A549 (cell line): Measurements from ENCODE around the gene SYS1. TPM values are rescaled to one million over a fixed set of nuclear protein-coding genes. Genes with fewer than 3 reads are reported as not detected.

Experiments
- ATAC-seq, 2 experiments: fragments of 200-7000 bp in 1 of 2; fragments of >200 bp in 1 of 2; cut with Nextera tagmentation in 1 of 2; cut with Tn5 transposase in 1 of 2; 3 replicates each; pipeline versions ENCODE4 v1.8.0 to v1.9.1; 2018 to 2020; ENCODE audit warnings: mild to moderate bottlenecking in 1 of 2, moderate library complexity in 1 of 2
- CTCF ChIA-PET: fragments of 300-600 bp; sonication (Branson Sonifier 250); formaldehyde crosslinking; extraction: SDS; loops from one replicate; lab custom pipeline; 2021; ENCODE audit warnings: antibody characterized with exemption, inconsistent platforms; lab: Yijun Ruan, JAX
- POLR2A ChIA-PET: fragments of 350-600 bp; formaldehyde crosslinking; extraction: SDS; loops from one replicate; lab custom pipeline; 2021; ENCODE audit warnings: antibody characterized with exemption, inconsistent platforms; lab: Yijun Ruan, JAX
- DNase-seq, 2 experiments: peaks; one replicate each; pipeline versions ENCODE4 v3.0.0 to v3.0.0-alpha.2; 2011 to 2016; ENCODE audit warnings: low read depth in 1 of 2, low spot score in 1 of 2
- FAIRE-seq: peaks from 2 replicates; lab custom pipeline; 2011; peaks lifted over from hg19 to GRCh38; lab: Jason Lieb, UNC
- H3K27ac ChIP-seq, 2 experiments: fragments of >200 bp; sonication (Bioruptor Twin); formaldehyde crosslinking; 3 replicates each; pipeline ENCODE4 v1.5.1; 2016 to 2017
- H3K4me1 ChIP-seq: fragments of >200 bp; sonication (Bioruptor Twin); formaldehyde crosslinking; 3 replicates; pipeline ENCODE4 v1.6.1; 2016
- H3K4me2 ChIP-seq: fragments of >200 bp; sonication (Bioruptor Twin); formaldehyde crosslinking; 3 replicates; pipeline ENCODE4 v1.6.1; 2016
- H3K4me3 ChIP-seq: fragments of >200 bp; sonication (Bioruptor Twin); formaldehyde crosslinking; 3 replicates; pipeline ENCODE4 v1.5.1; 2016
- H3K9me3 ChIP-seq: fragments of >200 bp; sonication (Bioruptor Twin); formaldehyde crosslinking; 3 replicates; pipeline ENCODE4 v1.6.1; 2016
- BHLHE40 ChIP-seq: IDR thresholded peaks from 2 replicates; pipeline ENCODE4 v1.6.1; 2012; ENCODE audit warnings: low read depth, low read length, inconsistent platforms
- CHD4 ChIP-seq: fragments of 200-600 bp; sonication (generic); IDR thresholded peaks from 2 replicates; pipeline ENCODE4 v1.6.1; 2016; ENCODE audit warnings: antibody characterized with exemption, mild to moderate bottlenecking, borderline replicate concordance
- EHMT2 ChIP-seq: fragments of 200-600 bp; sonication (generic); IDR thresholded peaks from 2 replicates; pipeline ENCODE4 v1.6.1; 2016; ENCODE audit warnings: antibody characterized with exemption, low read depth, mild to moderate bottlenecking, moderate library complexity
- FOSB ChIP-seq: fragments of 250-450 bp; sonication (Bioruptor Pico); IDR thresholded peaks from 2 replicates; pipeline ENCODE4 v1.5.0; 2020; ENCODE audit warnings: mild to moderate bottlenecking, moderate library complexity
- GATA3 ChIP-seq: IDR thresholded peaks from 2 replicates; pipeline ENCODE4 v1.6.1; 2012; ENCODE audit warnings: borderline replicate concordance
- HDAC2 ChIP-seq: fragments of 200-600 bp; sonication (generic); IDR thresholded peaks from 2 replicates; pipeline ENCODE4 v1.6.1; 2016
- JUNB ChIP-seq: fragments of >200 bp; sonication (Bioruptor Twin); formaldehyde crosslinking; IDR thresholded peaks from 2 replicates; pipeline ENCODE4 v1.6.1; 2016
- NFE2L2 ChIP-seq: fragments of 150-350 bp; conservative IDR thresholded peaks from 2 replicates; pipeline ENCODE4 v1.6.1; 2014; ENCODE audit warnings: low read length
- NPAS2 ChIP-seq: fragments of 250-450 bp; sonication (Bioruptor Pico); IDR thresholded peaks from 2 replicates; pipeline ENCODE4 v1.8.0; 2022; ENCODE audit warnings: mild to moderate bottlenecking, moderate library complexity, borderline replicate concordance
- RARB ChIP-seq: fragments of 250-450 bp; sonication (Bioruptor Pico); IDR thresholded peaks from 2 replicates; pipeline ENCODE4 v1.8.0; 2021; ENCODE audit warnings: mild to moderate bottlenecking, moderate library complexity
- RFX5 ChIP-seq: fragments of 450-650 bp; IDR thresholded peaks from 2 replicates; pipeline ENCODE4 v1.7.1; 2014; ENCODE audit warnings: antibody characterized with exemption, mild to moderate bottlenecking, moderate library complexity
- SMC3 ChIP-seq: fragments of >200 bp; sonication (Bioruptor Twin); formaldehyde crosslinking; IDR thresholded peaks from 3 replicates; pipeline ENCODE4 v1.6.1; 2018; ENCODE audit warnings: inconsistent platforms
- SREBF2 ChIP-seq: fragments of 450-650 bp; IDR thresholded peaks from 2 replicates; pipeline ENCODE4 v1.6.1; 2014; ENCODE audit warnings: mild to moderate bottlenecking, moderate library complexity
- TFCP2L1 ChIP-seq: fragments of 250-450 bp; sonication (Bioruptor Pico); IDR thresholded peaks from 2 replicates; pipeline ENCODE4 v1.5.0; 2021; ENCODE audit warnings: mild to moderate bottlenecking
- ZC3H11A ChIP-seq: fragments of 450-650 bp; IDR thresholded peaks from 2 replicates; pipeline ENCODE4 v1.6.1; 2014; ENCODE audit warnings: antibody characterized with exemption, mild to moderate bottlenecking
- ZFP36 ChIP-seq: fragments of 450-650 bp; IDR thresholded peaks from 2 replicates; pipeline ENCODE4 v1.6.1; 2014; ENCODE audit warnings: borderline replicate concordance; ENCODE audit not compliant: partially characterized antibody
- ZNF302 ChIP-seq: fragments of 250-450 bp; sonication (Bioruptor Pico); IDR thresholded peaks from 2 replicates; pipeline ENCODE4 v1.9.0; 2021; ENCODE audit warnings: inconsistent platforms, mild to moderate bottlenecking, moderate library complexity
- WGBS: methylation state at CpG from one replicate; pipeline ENCODE4 v1.1.6; 2017; ENCODE audit errors: missing lambda C conversion rate; 5-methylcytosine and 5-hydroxymethylcytosine counted together
- polyA plus RNA-seq, 4 experiments: library from polyadenylated mRNA; depleted of rRNA in 3 of 4; stranded (reverse); fragments of >200 nt; fragmentation: RNase III in 1 of 4; extraction: RNeasy Plus Mini Kit Qiagen cat#74134 plus additional on column Dnase treatment in 1 of 4; gene quantifications; 2 replicates in 3 of 4; 3 replicates in 1 of 4; pipeline ENCODE4 v1.2.3, GENCODE V29; 2011 to 2017
- TF ChIP-seq, protein P1 (sequence below): fragments of 450-650 bp; IDR thresholded peaks from 2 replicates; pipeline ENCODE4 v1.6.1; 2014; ENCODE audit warnings: antibody characterized with exemption
- TF ChIP-seq, protein P2 (sequence below): fragments of 200-600 bp; sonication (generic); IDR thresholded peaks from 2 replicates; pipeline ENCODE4 v1.6.1; 2016; ENCODE audit warnings: antibody characterized with exemption, mild to moderate bottlenecking, moderate library complexity
- TF ChIP-seq, protein P3 (sequence below): IDR thresholded peaks from 2 replicates; pipeline ENCODE4 v1.6.1; 2012
- TF ChIP-seq, protein P4 (sequence below): fragments of 250-450 bp; sonication (Bioruptor Pico); IDR thresholded peaks from 2 replicates; pipeline ENCODE4 v1.5.0; 2020; ENCODE audit warnings: low read depth, mild to moderate bottlenecking, moderate library complexity
- TF ChIP-seq, protein P5 (sequence below): fragments of >200 bp; sonication (Bioruptor Twin); formaldehyde crosslinking; IDR thresholded peaks from 2 replicates; pipeline ENCODE4 v1.6.1; 2016
- TF ChIP-seq, protein P6 (sequence below): fragments of 250-450 bp; sonication (Bioruptor Pico); IDR thresholded peaks from 2 replicates; pipeline ENCODE4 v1.5.0; 2021; ENCODE audit warnings: mild to moderate bottlenecking, moderate library complexity, borderline replicate concordance

The SYS1 gene
- polyA plus RNA-seq, 2 of the 4 experiments (the other 2 are of a cell fraction) = 20.2 to 27.6 TPM

DNA sequence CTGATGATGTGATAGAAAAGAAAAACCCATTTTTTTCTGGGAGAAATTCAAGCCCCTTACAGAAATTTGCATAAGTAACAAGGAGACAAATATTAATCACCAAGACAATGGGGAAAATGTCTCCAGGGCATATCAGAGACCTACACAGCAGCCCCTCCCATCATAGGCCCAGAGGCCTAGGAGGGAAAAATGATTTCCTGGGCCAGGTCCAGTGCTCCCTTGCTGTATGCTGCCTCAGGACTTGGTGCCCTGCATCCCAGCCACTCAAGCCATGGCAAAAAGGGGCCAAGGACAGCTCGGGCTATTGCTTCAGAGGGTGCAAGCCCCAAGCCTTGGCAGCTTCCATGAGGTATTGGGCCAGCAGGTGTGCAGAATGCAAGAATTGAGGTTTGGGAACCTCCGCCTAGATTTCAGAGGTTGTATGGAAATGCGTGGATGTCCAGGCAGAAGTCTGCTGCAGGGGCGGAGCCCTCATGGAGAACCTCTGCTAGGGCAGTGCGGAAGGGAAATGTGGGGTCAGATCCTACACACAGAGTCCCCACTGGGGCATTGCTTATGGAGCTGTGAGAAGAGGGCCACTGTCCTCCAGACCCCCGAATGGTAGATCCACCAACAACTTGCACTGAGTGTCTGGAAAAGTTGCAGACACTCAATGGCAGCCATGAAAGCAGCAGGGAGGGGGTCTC lies 37.5 kb downstream of the SYS1 start:
- no peak overlapping the region for H3K4me3 ChIP-seq
- H3K4me2 ChIP-seq = no peak overlapping the region
- no peak for ATAC-seq
- no peak for DNase-seq
- FAIRE-seq = no peak
- H3K9me3 ChIP-seq = peaks cover 21% of the 10 kb centered on the region
- 63% methylated on average over 6 of the region's 6 CpGs for WGBS
- TF ChIP-seq NPAS2 = no peak
- TF ChIP-seq FOSB (CRISPR knock-in tag) = no peak
- TF ChIP-seq, protein P1, sequence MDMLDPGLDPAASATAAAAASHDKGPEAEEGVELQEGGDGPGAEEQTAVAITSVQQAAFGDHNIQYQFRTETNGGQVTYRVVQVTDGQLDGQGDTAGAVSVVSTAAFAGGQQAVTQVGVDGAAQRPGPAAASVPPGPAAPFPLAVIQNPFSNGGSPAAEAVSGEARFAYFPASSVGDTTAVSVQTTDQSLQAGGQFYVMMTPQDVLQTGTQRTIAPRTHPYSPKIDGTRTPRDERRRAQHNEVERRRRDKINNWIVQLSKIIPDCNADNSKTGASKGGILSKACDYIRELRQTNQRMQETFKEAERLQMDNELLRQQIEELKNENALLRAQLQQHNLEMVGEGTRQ = no peak
- TF ChIP-seq EHMT2 = no peak
- no peak for TF ChIP-seq ZFP36
- no peak for TF ChIP-seq NFE2L2
- TF ChIP-seq SMC3 = no peak
- no peak for TF ChIP-seq SREBF2
- TF ChIP-seq, protein P2, sequence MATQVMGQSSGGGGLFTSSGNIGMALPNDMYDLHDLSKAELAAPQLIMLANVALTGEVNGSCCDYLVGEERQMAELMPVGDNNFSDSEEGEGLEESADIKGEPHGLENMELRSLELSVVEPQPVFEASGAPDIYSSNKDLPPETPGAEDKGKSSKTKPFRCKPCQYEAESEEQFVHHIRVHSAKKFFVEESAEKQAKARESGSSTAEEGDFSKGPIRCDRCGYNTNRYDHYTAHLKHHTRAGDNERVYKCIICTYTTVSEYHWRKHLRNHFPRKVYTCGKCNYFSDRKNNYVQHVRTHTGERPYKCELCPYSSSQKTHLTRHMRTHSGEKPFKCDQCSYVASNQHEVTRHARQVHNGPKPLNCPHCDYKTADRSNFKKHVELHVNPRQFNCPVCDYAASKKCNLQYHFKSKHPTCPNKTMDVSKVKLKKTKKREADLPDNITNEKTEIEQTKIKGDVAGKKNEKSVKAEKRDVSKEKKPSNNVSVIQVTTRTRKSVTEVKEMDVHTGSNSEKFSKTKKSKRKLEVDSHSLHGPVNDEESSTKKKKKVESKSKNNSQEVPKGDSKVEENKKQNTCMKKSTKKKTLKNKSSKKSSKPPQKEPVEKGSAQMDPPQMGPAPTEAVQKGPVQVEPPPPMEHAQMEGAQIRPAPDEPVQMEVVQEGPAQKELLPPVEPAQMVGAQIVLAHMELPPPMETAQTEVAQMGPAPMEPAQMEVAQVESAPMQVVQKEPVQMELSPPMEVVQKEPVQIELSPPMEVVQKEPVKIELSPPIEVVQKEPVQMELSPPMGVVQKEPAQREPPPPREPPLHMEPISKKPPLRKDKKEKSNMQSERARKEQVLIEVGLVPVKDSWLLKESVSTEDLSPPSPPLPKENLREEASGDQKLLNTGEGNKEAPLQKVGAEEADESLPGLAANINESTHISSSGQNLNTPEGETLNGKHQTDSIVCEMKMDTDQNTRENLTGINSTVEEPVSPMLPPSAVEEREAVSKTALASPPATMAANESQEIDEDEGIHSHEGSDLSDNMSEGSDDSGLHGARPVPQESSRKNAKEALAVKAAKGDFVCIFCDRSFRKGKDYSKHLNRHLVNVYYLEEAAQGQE = no peak
- TF ChIP-seq RARB = no peak
- TF ChIP-seq HDAC2 = no peak
- TF ChIP-seq, protein P3, sequence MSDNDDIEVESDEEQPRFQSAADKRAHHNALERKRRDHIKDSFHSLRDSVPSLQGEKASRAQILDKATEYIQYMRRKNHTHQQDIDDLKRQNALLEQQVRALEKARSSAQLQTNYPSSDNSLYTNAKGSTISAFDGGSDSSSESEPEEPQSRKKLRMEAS = no peak
- TF ChIP-seq TFCP2L1 = no peak
- TF ChIP-seq, all 56 proteins: peak for 0
- ChIA-PET CTCF (interaction anchor here (1.1 to 2.6 kb wide), 3 partner anchors 27 to 36 kb away, joined by 3 to 10 read pairs (median 6); no protein-coding TSS in a partner anchor), POLR2A (no interaction called here)
- H3K4me1 ChIP-seq = peaks cover 2% of the 10 kb centered on the region; the same call in 1 of the 3 replicates
- no peak overlapping the region for H3K27ac ChIP-seq

DNA sequence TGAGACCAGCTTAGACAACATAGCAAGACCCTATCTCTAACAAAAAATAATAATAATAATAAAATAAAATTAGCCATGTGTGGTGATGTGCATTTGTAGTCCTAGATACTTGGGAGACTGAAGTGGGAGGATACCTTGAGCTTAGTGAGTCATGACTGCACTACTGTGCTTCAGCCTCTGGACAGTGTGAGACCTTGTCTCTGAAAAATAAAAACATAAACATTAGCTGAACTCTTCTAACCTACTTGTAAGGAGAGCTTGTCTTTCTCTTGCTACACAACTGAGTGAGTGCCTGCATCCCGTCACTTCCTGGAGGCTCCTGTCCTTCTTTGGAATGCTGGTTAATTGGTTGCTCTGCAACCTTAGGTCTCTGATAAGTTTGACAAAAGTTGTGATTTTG lies 40.0 kb downstream of the SYS1 start:
- 97% methylated on average over 1 of the region's 1 CpG for WGBS
- DNase-seq = no peak
- H3K4me3 ChIP-seq = no peak overlapping the region
- TF ChIP-seq SREBF2 (no peak), CHD4 (no peak), JUNB (no peak), ZNF302 (CRISPR knock-in tag) (no peak), EHMT2 (no peak), GATA3 (no peak), BHLHE40 (no peak), ZC3H11A (no peak), RFX5 (no peak)
- TF ChIP-seq, protein P4, sequence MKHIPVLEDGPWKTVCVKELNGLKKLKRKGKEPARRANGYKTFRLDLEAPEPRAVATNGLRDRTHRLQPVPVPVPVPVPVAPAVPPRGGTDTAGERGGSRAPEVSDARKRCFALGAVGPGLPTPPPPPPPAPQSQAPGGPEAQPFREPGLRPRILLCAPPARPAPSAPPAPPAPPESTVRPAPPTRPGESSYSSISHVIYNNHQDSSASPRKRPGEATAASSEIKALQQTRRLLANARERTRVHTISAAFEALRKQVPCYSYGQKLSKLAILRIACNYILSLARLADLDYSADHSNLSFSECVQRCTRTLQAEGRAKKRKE (CRISPR knock-in tag) = no peak
- TF ChIP-seq, protein P5, sequence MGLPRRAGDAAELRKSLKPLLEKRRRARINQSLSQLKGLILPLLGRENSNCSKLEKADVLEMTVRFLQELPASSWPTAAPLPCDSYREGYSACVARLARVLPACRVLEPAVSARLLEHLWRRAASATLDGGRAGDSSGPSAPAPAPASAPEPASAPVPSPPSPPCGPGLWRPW = no peak
- TF ChIP-seq, protein P6, sequence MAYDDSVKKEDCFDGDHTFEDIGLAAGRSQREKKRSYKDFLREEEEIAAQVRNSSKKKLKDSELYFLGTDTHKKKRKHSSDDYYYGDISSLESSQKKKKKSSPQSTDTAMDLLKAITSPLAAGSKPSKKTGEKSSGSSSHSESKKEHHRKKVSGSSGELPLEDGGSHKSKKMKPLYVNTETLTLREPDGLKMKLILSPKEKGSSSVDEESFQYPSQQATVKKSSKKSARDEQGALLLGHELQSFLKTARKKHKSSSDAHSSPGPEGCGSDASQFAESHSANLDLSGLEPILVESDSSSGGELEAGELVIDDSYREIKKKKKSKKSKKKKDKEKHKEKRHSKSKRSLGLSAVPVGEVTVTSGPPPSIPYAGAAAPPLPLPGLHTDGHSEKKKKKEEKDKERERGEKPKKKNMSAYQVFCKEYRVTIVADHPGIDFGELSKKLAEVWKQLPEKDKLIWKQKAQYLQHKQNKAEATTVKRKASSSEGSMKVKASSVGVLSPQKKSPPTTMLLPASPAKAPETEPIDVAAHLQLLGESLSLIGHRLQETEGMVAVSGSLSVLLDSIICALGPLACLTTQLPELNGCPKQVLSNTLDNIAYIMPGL (CRISPR knock-in tag) = no peak
- TF ChIP-seq, protein P3 = no peak
- TF ChIP-seq, all 56 proteins: peak for 0
- peaks cover 4% of the 10 kb centered on the region; the same call in 1 of the 3 replicates for H3K4me1 ChIP-seq
- no peak for ATAC-seq
- ChIA-PET POLR2A (interaction anchor here (1.1 kb wide), 1 partner anchor 13 kb away, joined by 4 read pairs; the partner anchor contains the start of gene PIGT), CTCF (interaction anchor here (0.6 to 6.9 kb wide), 5 partner anchors 10 to 368 kb away, joined by 3 to 56 read pairs (median 3); partner anchors contain the start of gene SYS1)
- H3K27ac ChIP-seq = no peak overlapping the region
- no peak overlapping the region for H3K4me2 ChIP-seq
- no peak for FAIRE-seq
- peaks cover 21% of the 10 kb centered on the region for H3K9me3 ChIP-seq
